LNCaP clone FGC (cell line): Measurements from ENCODE around the gene PNPLA3.
"Not testable (repeated sequence)": the region's sequence is repeated elsewhere in the genome, so short reads cannot be mapped to it uniquely, and the experiment has no call there.

Experiments used
- DNase-seq: peaks from one replicate; pipeline ENCODE4 v3.0.0-alpha.2; 2011; ENCODE audit warnings: low read depth
- H3K4me3 ChIP-seq: 2 replicates; pipeline ENCODE4 v1.5.1; 2011; ENCODE audit warnings: mild to moderate bottlenecking, low read depth, low read length, control low read depth
- CTCF ChIP-seq: IDR thresholded peaks from 2 replicates; pipeline ENCODE4 v1.5.1; 2012; ENCODE audit warnings: mild to moderate bottlenecking; ENCODE audit not compliant: control insufficient read depth, insufficient read depth; ENCODE audit errors: extremely low read depth

Gene PNPLA3

DNA sequence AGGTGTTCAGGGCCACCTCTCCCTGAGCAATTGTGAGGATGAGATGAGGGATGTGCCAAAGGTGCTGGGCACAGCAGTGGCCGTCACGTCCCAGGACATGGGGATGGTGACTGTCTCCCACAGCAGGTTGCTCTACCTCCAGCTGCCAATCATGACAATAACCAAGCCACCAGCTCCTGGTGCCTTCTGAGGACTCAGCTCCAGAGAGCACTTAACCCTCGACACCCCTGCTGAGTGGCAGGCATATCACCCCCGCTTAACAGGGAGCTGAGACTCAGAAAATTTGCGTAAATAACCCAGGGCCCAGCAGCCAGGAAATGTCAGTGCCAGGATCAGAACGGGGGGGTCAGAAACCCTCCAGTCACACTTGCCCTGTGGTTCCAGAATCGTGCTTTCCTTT is 23.4 kb upstream of the PNPLA3 start:
- H3K4me3 ChIP-seq: no peak overlapping the region
- no peak for DNase-seq
- TF ChIP-seq CTCF: no peak

DNA sequence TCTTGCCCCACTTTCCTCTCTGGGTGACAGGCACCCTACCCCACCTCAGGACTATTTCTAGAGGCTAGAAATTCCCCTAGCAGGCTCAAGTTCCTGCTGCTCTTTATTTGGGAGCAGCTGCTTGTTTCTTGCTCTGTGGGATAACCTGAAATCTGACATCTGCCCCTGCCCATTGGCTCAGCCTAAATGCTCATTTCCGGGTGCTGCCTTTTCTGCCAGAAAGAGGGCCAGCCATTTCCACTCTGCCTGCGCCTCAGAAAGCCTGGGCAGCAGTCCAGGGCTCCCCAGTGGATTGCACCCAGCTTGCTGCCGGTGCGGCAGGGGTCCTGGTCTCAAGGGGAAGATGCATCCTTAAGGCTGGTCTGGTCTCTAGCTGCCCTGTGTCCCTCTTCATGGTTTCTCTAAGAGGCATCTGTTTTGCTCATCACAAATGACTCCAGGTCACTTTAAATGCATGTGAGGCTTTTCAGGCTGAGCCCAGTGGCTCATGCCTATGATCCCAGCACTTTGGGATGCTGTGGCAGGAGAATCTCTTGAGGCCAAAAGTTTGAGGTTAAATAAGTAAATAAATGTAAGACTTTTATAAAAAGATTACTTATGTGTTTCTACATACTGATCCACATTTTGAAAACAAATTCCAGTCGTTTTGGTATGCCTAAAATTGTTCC is 21.5 kb upstream of the PNPLA3 start:
- H3K4me3 ChIP-seq: no peak overlapping the region
- no peak for DNase-seq

GRCh38 chr22:43903033-43903432 is 20.6 kb upstream of the PNPLA3 start:
- not testable (repeated sequence) for H3K4me3 ChIP-seq, DNase-seq

More for the DNA sequence above, 21.5 kb upstream of the PNPLA3 start:
- no peak for TF ChIP-seq CTCF

- not testable (repeated sequence) for H3K4me3 ChIP-seq, DNase-seq
Observed at GRCh38 chr22:43904412-43904811, 19.2 kb upstream of the PNPLA3 start.

GRCh38 chr22:43905681-43906080 is 17.9 kb upstream of the PNPLA3 start:
- no peak for DNase-seq
- no peak for TF ChIP-seq CTCF
- H3K4me3 ChIP-seq: no peak overlapping the region

- H3K4me3 ChIP-seq: no peak overlapping the region
- no peak for TF ChIP-seq CTCF
Observed at GRCh38 chr22:43909708-43910107, 13.9 kb upstream of the PNPLA3 start.

DNA sequence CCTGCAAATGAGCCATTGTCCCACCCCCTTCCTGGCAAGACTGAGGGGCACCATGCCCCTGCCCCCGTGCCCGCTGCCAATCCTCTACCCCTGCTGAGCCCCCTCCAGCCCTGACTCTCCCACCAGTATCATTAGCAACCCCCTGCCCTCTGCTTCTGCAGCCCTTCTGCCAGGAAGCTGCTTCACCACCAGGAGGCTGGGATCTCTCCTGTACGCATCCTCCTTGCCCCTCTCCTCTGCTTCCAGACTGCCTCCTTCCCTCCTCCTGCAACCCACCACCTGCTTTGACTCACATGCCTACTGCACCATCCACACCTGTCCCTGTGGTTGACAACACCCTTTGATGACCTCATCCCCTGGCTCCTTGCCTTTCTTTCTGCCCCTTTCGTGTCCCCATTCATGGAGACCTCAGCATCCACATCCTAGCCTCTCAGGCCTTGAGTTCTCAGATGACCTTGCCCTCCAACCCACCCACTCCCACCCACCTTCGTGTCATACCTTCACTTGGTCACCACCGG is 13.4 kb upstream of the PNPLA3 start:
- no peak overlapping the region for H3K4me3 ChIP-seq
- TF ChIP-seq CTCF: no peak
- DNase-seq: no peak

More at GRCh38 chr22:43909708-43910107, 13.9 kb upstream of the PNPLA3 start:
- no peak for DNase-seq

DNA sequence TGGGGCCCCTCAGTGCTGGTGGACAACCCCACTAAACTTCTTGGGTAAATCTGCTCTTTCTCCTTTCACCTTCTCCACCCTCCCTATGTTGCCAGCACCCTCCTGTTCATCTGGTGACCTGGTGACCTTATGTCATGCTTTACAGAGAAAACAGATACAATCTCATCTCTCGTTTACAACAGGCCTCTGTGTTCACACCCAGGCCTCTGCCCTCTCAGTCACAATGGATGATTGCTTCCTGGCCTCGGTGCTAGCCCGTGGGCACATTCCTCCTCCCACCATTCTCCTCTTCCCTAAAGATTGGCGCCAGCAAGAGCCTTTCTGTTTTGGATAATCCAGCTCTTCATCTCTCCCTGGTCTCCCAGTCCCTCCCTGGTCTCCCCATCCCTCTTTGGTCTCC is 12.3 kb upstream of the PNPLA3 start:
- DNase-seq: no peak
- no peak overlapping the region for H3K4me3 ChIP-seq
- TF ChIP-seq CTCF: no peak
